Breast epithelium (tissue), 4 donors: ENCODE measurements around the gene LRGUK. TPM values are rescaled to one million over a fixed set of nuclear protein-coding genes. Genes with fewer than 3 reads are reported as not detected.

ENCODE experiments used
- DNase-seq, 2 donors: peaks; one replicate each; pipeline ENCODE4 v3.0.0-alpha.2; 2019; ENCODE audit warnings: low spot score in 2 of 2
- H3K27ac ChIP-seq, 2 donors: fragments of 200-600 bp; sonication (generic) in 1 of 2; one replicate each; pipeline ENCODE4 v1.5.1; 2016 to 2019; ENCODE audit warnings: mild to moderate bottlenecking in 1 of 2
- H3K27me3 ChIP-seq, 2 donors: fragments of 200-600 bp; sonication (generic) in 1 of 2; one replicate each; pipeline versions ENCODE4 v1.5.1 to v1.6.0; 2017 to 2019; ENCODE audit warnings: control low read depth in 1 of 2, mild to moderate bottlenecking in 1 of 2
- H3K36me3 ChIP-seq: fragments of 200-600 bp; one replicate; pipeline ENCODE4 v1.5.1; 2019
- H3K4me1 ChIP-seq, 2 donors: fragments of 200-600 bp; sonication (generic); one replicate each; pipeline ENCODE4 v1.5.1; 2016 to 2019; ENCODE audit warnings: control low read depth in 1 of 2
- H3K4me3 ChIP-seq, 3 donors: fragments of 200-600 bp; sonication (generic); 1 replicate in 2 of 3; 2 replicates in 1 of 3; pipeline ENCODE4 v1.5.1; 2016 to 2019; ENCODE audit warnings: mild to moderate bottlenecking in 3 of 3, moderate library complexity in 2 of 3
- H3K9me3 ChIP-seq, 2 donors: fragments of 200-600 bp; sonication (generic) in 1 of 2; one replicate each; pipeline ENCODE4 v1.5.1; 2016 to 2019; ENCODE audit warnings: control low read depth in 1 of 2
- POLR2A ChIP-seq: fragments of 450-650 bp; IDR thresholded peaks from one replicate; pipeline ENCODE4 v1.6.1; 2016; ENCODE audit warnings: antibody characterized with exemption, mild to moderate bottlenecking, moderate library complexity
- POLR2AphosphoS5 ChIP-seq, 3 donors: sonication (generic); formaldehyde crosslinking; IDR thresholded peaks; one replicate each; pipeline ENCODE4 v1.6.1; 2017; ENCODE audit warnings: antibody characterized with exemption in 3 of 3
- intact Hi-C: fragments of 100-400 bp; cut with DNase I; formaldehyde crosslinking; loops from one replicate; pipeline ENCODE4 v1.15.1; 2023; ENCODE audit warnings: low total_unique reads
- total RNA-seq, 3 donors: library from RNA; depleted of rRNA; stranded (reverse); fragments of >200 nt; gene quantifications; one replicate each; pipeline ENCODE4 v1.1.0, GENCODE V29; 2016
- TF ChIP-seq, protein P1 (sequence below), 3 donors: fragments of 450-650 bp; IDR thresholded peaks; one replicate each; pipeline ENCODE4 v1.5.1; 2016 to 2017; ENCODE audit warnings: antibody characterized with exemption in 3 of 3, mild to moderate bottlenecking in 3 of 3, moderate library complexity in 3 of 3

LRGUK gene
- total RNA-seq, 3 donors from 2014 or later: 0.96 to 2.6 (median 1.6) TPM

DNA sequence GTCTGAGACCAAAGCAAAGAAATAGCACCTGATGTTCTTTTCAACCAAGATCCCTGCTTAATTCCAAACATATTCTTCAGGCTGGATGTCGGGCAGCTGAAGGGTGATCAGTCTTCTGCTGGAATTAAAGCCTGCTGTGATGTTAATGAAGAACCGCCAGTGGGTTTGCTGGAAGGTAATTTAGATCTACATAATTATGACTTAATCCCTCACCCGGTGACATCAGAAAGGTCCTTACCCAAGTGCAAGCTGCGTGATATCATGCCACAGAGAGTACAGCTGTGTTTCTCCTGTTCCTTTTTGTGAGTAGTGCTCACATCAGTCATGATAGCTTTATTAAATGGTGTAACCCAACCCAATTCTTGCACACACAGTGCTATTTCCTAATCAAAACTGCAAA, 29.1 kb upstream of the LRGUK start:
- Histone ChIP-seq H3K9me3 (no peaks in the 10 kb centered on the region), H3K4me3 (no peak overlapping the region), H3K4me1 (no peaks in the 10 kb centered on the region), H3K36me3 (no peaks in the 10 kb centered on the region), H3K27me3 (no peaks in the 10 kb centered on the region), H3K27ac (no peak overlapping the region)
- DNase-seq: no peak
- intact Hi-C loops: no loop called here
- TF ChIP-seq, protein P1, sequence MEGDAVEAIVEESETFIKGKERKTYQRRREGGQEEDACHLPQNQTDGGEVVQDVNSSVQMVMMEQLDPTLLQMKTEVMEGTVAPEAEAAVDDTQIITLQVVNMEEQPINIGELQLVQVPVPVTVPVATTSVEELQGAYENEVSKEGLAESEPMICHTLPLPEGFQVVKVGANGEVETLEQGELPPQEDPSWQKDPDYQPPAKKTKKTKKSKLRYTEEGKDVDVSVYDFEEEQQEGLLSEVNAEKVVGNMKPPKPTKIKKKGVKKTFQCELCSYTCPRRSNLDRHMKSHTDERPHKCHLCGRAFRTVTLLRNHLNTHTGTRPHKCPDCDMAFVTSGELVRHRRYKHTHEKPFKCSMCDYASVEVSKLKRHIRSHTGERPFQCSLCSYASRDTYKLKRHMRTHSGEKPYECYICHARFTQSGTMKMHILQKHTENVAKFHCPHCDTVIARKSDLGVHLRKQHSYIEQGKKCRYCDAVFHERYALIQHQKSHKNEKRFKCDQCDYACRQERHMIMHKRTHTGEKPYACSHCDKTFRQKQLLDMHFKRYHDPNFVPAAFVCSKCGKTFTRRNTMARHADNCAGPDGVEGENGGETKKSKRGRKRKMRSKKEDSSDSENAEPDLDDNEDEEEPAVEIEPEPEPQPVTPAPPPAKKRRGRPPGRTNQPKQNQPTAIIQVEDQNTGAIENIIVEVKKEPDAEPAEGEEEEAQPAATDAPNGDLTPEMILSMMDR (IDR thresholded peaks at IDR 0.05): no peak
- TF ChIP-seq POLR2AphosphoS5 (IDR thresholded peaks at IDR 0.05): no peak
- no peak for TF ChIP-seq POLR2A

DNA sequence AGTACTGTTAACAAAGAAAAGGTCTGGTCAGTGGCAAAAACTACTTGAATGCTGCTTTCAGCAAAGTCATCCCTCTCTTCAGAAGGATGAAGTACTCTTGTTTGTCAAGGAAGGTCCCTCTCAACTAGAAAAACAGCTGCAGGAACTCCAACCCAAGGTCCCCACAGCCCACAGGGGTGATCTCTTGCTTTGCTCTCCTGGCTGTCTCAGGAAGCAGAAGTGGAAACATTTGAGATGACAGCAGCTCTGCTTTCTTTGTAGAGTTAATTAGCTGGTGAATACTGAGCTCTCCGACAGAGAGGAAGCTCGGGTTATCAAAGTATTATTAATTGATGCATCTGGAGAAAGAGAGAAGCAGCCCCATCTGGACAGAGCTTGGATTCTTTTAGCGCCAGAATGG, 25.4 kb upstream of the LRGUK start:
- no peaks in the 10 kb centered on the region for H3K27me3 ChIP-seq
- no peaks in the 10 kb centered on the region for H3K9me3 ChIP-seq
- H3K4me3 ChIP-seq: no peak overlapping the region
- DNase-seq: no peak
- no peak overlapping the region for H3K27ac ChIP-seq
- H3K36me3 ChIP-seq: no peaks in the 10 kb centered on the region
- intact Hi-C loops: no loop called here
- TF ChIP-seq, protein P1 (IDR thresholded peaks at IDR 0.05): no peak
- TF ChIP-seq POLR2A (no peak), POLR2AphosphoS5 (IDR thresholded peaks at IDR 0.05) (no peak)
- H3K4me1 ChIP-seq: no peaks in the 10 kb centered on the region

GRCh38 chr7:134104166-134104565, 23.0 kb upstream of the LRGUK start:
- Histone ChIP-seq H3K27me3 (no peaks in the 10 kb centered on the region), H3K36me3 (no peaks in the 10 kb centered on the region), H3K4me1 (no peaks in the 10 kb centered on the region), H3K9me3 (no peaks in the 10 kb centered on the region), H3K27ac (no peak overlapping the region), H3K4me3 (no peak overlapping the region)
- no peak for DNase-seq
- intact Hi-C loops: no loop called here
- TF ChIP-seq, protein P1 (IDR thresholded peaks at IDR 0.05): no peak
- TF ChIP-seq POLR2A (no peak), POLR2AphosphoS5 (IDR thresholded peaks at IDR 0.05) (no peak)

- TF ChIP-seq POLR2A: no peak
- TF ChIP-seq POLR2AphosphoS5 (IDR thresholded peaks at IDR 0.05): no peak
- TF ChIP-seq, protein P1 (IDR thresholded peaks at IDR 0.05): no peak
- H3K27me3 ChIP-seq: no peaks in the 10 kb centered on the region
- intact Hi-C loops: no loop called here
- H3K4me1 ChIP-seq: no peaks in the 10 kb centered on the region
- H3K4me3 ChIP-seq: no peak overlapping the region
- no peak for DNase-seq
- no peaks in the 10 kb centered on the region for H3K36me3 ChIP-seq
- no peaks in the 10 kb centered on the region for H3K9me3 ChIP-seq
- H3K27ac ChIP-seq: no peak overlapping the region
These were observed 21.3 kb upstream of the LRGUK start for GRCh38 chr7:134105841-134106240.

- H3K27ac ChIP-seq: no peak overlapping the region
- TF ChIP-seq POLR2A: no peak
- TF ChIP-seq, protein P1 (IDR thresholded peaks at IDR 0.05): no peak
- no peak for TF ChIP-seq POLR2AphosphoS5 (IDR thresholded peaks at IDR 0.05)
- intact Hi-C loops: no loop called here
- no peaks in the 10 kb centered on the region for H3K9me3 ChIP-seq
- H3K36me3 ChIP-seq: no peaks in the 10 kb centered on the region
- H3K4me3 ChIP-seq: no peak overlapping the region
- no peaks in the 10 kb centered on the region for H3K27me3 ChIP-seq
- no peaks in the 10 kb centered on the region for H3K4me1 ChIP-seq
- DNase-seq: no peak
These were observed 18.3 kb upstream of the LRGUK start for GRCh38 chr7:134108802-134109201.
